Ovary (tissue), 3 donors: ENCODE data around the gene FHOD3.

Experiments used
- CTCF ChIP-seq, 3 donors: fragments of 450-650 bp in 2 of 3; fragments of 200-600 bp in 1 of 3; IDR thresholded peaks; one replicate each; pipeline versions ENCODE4 v1.5.1 to v1.8.0; 2016 to 2022; ENCODE audit warnings: antibody characterized with exemption in 3 of 3, mild to moderate bottlenecking in 1 of 3
- EP300 ChIP-seq: sonication (generic); formaldehyde crosslinking; IDR thresholded peaks from one replicate; pipeline ENCODE4 v1.6.1; 2017; ENCODE audit warnings: antibody characterized with exemption
- POLR2A ChIP-seq: fragments of 450-650 bp; IDR thresholded peaks from one replicate; pipeline ENCODE4 v1.6.1; 2017; ENCODE audit warnings: antibody characterized with exemption, mild to moderate bottlenecking, moderate library complexity
- donor health status: DM: no; HTN: no; CAD: no.

- TF ChIP-seq CTCF (IDR thresholded peaks at IDR 0.05): no peak
- no peak for TF ChIP-seq POLR2A
- no peak for TF ChIP-seq EP300
Measured at GRCh38 chr18:36465276-36465675, 167.8 kb downstream of the FHOD3 start.
